HG03139 (cell line): ENCODE measurements around the gene AMN1.
A peak's percentile ranks its signal among the peaks of the same experiment; 100 is the strongest.
"Not testable (repeated sequence)": the region's sequence is repeated elsewhere in the genome, so short reads cannot be mapped to it uniquely, and the experiment has no call there.

Experiments
- ATAC-seq: cut with Tn5 transposase; IDR thresholded peaks from one replicate; pipeline ENCODE4 v1.9.1; 2021; ENCODE audit not compliant: unreplicated experiment

The AMN1 gene

GRCh38 chr12:31685801-31686200, 43.0 kb downstream of the AMN1 start:
- ATAC-seq = no peak

DNA sequence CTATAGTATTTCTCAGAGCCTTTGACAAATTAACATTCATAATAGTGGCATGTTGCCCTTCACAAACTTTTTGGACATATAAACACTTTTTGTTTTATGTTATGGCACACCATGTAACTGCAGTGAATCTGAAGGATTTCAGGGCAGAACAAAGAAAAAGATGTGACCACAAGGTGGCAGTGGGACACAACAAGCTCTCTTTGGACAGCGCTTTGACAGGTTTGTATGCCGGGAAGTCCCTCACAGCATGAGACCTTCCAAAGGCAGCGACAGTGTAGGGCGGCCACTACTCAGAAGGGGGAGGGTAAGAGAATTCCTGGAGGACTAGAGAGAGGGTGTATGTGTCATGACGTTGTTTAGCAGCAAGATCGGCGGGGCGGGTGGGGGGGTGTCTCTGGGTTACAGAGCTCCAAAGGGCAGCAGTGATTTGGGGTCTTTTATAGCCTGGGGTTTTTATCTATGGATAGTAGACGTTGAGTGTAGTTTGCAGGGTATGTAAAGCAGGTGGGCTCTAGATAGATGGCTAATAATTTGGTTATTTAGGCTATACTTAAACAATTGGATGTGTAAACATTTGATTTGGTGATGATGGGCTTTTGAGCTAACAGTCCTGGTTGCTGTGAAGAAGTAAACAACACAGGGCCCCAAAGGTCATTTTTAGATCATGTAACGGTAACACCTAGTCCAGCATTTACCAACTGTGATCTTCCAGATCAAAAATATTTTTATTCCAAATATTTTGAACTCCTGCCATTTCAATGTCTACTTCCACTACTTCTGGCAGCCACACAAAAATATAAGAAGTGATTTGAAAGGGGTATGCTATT, 46.5 kb downstream of the AMN1 start:
- ATAC-seq = peak; percentile 61

- ATAC-seq = no peak
Observed at GRCh38 chr12:31672521-31672920, 56.3 kb downstream of the AMN1 start.

GRCh38 chr12:31669582-31669981, 59.2 kb downstream of the AMN1 start:
- ATAC-seq = not testable (repeated sequence)

DNA sequence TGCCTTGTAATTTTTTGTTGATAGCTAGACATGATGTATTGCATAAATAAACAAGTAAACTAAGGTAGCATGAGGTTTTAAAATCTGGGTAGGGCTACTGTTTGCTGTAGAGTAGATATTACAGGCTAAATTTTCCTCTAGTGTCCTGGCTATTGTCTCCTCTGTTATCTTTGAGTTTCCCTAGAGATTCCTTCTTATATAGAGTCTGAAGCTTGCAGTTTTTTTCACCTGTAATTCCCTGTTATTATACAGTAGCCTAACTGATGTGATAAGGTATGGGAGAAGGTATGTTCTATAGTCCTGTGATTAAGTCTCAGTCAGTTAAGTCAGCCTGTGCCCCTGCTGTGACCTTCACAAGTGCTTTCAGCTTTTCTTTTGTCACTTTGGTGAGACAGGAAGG, 59.8 kb downstream of the AMN1 start:
- ATAC-seq = no peak

- ATAC-seq = no peak
Observed at GRCh38 chr12:31664038-31664437, 64.8 kb downstream of the AMN1 start.

DNA sequence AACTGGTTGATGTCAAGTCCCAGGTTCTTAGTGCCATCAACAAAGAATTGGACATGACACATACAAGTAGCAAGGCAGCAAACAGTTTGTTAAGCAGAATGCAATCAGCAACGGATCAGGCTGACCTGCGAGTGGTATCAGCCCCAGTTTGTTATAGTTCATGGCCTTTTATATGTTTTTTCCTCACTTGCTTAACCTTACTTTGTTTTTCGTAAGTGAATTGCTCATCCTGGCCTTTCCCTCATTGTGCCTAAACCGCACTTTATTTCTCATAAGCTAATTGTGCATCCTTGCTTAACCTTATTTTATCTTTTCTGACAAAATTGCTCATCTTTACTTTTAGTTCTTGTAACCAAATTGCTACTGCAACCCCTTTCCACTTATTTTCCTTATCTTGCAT, 65.2 kb downstream of the AMN1 start:
- ATAC-seq = no peak

DNA sequence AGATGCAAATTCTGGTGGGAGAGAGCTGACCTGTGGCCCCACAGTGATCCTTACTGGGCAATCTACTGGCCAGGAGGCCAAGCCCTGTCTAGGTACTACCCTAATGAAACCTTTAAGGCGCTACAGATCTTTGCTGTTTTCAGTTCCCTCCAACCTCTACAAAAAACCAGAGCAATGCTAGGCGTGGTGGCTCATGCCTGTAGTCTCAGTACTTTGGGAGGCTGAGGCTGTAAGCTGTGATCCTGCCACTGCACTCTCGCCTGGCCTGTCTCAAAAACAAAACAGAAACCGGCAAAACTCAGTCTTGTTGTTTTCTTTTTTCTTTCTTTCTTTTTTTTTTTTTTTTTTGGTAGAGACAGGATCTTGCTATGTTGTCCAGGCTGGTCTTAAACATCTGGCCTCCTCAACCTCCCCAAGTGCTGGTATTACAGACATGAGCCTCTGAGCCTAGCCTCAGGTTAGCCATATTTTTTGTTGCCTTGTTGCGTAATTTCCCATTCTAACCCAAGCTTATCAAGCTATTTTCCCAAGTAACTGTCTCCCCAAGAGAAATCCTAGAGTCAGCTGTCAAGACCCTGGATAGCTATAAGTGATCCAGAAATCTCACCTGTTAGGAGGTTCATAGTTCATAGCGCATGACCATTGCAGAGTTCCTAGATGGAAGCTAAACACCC, 66.5 kb downstream of the AMN1 start:
- no peak for ATAC-seq

DNA sequence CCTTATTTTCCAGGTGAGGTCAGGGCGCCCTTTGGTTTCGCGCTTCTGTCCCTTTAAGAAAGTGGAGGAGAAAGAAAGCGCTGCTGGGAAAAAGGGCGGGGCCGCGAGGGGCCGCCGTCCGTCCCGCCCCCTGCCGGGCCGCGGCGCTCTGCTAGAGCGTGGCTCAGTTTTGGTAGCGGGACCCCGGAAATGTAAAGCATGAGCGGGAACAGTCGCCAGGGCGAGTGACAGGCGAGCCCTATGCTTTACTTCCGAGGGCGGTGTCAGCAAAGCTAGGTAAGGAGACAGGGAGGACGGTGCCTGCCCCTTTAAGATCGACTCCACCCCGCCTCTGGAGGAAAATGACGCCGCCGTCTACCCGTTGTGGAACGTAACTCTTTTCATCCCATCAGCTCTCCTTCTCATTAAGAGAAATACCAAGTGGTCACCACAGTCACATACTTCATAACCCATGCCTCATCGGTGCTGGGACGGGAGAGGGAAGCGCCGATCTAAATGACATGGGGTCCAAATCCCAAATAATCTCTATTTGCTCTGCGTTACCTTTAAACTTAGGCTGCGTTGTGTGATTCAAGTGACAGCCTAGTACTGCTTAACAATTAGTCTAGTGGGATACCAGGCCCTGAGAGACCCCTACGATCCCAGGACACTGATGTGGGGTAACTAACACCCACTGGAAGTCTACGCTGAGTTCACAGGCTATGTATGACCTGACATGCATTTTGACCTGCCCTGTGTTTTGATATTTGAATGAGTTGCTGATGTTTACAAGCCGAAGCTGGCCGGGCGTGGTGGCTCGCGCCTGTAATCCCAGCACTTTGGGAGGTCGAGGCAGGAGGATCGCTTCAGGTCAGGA, 69.5 kb downstream of the AMN1 start, which contains the start of gene ETFBKMT:
ETFBKMT (plus strand) TSS at position 602 of the 856 bp plus-strand sequence. CDS start 2,266 bp downstream, outside the sequence.
- ATAC-seq = peak; percentile 100

- no peak for ATAC-seq
Observed at GRCh38 chr12:31658471-31659086, 70.2 kb downstream of the AMN1 start.

DNA sequence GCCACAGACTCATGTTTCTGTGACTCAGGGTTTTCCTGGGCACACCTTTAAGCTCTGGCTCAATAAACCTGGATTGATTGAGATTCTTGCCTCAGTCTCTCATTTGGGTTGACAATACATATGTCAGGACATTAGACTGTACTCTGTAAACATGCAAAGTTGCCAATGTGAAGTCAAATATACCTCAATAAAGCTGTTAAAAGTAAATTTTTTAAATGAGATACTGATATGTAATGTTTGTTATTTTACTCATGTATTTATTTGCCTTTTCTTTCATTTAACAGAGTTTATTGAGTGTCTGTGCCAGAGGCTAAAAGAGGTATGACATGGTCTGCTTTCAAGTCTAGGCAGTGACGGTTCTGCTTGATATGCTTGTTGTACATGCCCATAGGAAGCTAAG, 73.0 kb downstream of the AMN1 start:
- ATAC-seq = no peak

- no peak for ATAC-seq
Observed at GRCh38 chr12:31655208-31655607, 73.6 kb downstream of the AMN1 start.

GRCh38 chr12:31651893-31652521, 76.8 kb downstream of the AMN1 start:
- no peak for ATAC-seq

GRCh38 chr12:31650918-31651317, 77.9 kb downstream of the AMN1 start:
- no peak for ATAC-seq

- ATAC-seq = no peak
Observed at GRCh38 chr12:31647086-31647491, 81.7 kb downstream of the AMN1 start.

DNA sequence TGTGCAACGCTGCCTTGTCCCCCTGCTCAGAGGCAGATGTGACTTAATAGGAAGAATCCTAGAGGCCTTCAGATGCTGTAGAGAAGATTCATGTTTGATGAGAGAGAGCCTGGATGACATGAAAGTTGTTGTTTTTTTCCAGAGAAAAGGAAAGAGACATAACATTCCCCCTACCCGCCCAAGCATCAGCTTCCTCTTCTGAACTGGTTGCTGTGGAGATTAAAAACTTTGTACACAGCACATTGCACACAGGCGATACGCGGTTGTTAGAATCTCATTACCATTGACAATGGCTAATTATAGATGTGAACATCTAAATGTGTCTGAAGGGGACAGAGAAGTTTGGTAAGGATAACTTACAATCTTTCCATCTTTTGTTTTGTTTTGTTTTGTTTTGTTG, 82.9 kb downstream of the AMN1 start:
- no peak for ATAC-seq

DNA sequence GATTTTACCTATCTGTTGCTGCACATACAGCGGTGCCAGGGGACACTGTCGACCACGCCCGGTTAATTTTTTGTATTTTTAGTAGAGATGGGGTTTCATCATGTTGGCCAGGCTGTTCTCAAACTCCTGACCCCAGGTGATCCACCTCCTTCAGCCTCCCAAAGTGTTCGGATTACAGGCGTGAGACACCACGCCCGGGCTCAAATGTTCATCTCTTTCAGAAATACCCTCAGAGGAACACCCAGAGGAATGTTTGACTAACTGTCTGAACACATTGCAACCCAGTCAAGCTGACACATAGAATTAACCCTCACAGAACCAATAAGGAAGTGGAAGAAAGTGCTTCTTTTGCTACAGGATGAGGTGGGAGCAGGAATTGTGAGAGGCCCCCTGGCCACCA, 84.3 kb downstream of the AMN1 start:
- ATAC-seq = no peak

- ATAC-seq = no peak
Observed at GRCh38 chr12:31641509-31642090, 87.2 kb downstream of the AMN1 start.

GRCh38 chr12:31634620-31635019, 94.2 kb downstream of the AMN1 start:
- ATAC-seq = no peak

DNA sequence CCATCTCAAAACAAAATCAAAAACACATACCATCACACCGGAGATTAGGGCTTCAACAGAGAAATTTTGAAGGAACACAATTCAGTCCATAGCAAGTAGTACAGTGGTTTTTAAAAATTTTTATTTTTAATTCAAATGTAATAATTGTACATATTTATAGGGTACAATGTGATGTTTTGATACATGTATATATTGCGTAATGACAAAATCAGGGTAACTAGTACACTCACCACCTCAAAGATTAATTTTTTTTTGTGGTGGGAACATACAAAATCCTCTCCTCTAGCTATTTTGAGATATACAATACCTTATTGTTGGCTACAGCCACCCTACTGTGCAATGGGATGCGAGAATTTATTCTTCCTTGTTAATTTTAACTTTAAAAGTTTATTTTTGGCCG, 95.4 kb downstream of the AMN1 start:
- ATAC-seq = no peak
